H54 (cell line): ENCODE data around the gene CTNNA3.
A peak's percentile ranks its signal among the peaks of the same experiment; 100 is the strongest.

ENCODE experiments used
- DNase-seq: peaks from one replicate; pipeline ENCODE4 v3.0.0; 2011; ENCODE audit warnings: low spot score, mixed read lengths; ENCODE audit not compliant: insufficient read length
- FAIRE-seq: peaks from 3 replicates; lab custom pipeline; 2011; peaks lifted over from hg19 to GRCh38; lab: Jason Lieb, UNC
- POLR2A ChIP-seq: IDR thresholded peaks from 2 replicates; pipeline ENCODE4 v1.6.1; 2011; ENCODE audit warnings: low read depth, mild to moderate bottlenecking, low read length

CTNNA3 gene

DNA sequence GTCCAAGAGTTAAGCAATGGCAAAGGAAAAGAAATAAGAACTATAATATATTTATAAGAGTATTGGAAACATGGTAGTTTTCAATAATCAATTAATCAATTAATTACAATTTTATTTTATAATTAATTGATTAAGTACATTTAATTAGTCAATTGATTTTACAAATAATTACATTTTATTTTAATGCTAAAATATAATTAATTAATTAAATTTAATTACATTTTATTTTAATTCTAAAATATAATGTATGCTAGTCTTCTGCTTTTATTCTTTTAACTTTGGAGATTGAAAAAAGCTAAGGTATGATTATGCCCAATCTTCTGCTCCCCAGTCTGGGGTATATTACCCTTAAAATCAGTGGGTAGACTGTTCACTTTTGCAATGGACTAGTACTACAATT, 1456.9 kb downstream of the CTNNA3 start:
- no peak for TF ChIP-seq POLR2A
- FAIRE-seq (no peak), DNase-seq (no peak)

DNA sequence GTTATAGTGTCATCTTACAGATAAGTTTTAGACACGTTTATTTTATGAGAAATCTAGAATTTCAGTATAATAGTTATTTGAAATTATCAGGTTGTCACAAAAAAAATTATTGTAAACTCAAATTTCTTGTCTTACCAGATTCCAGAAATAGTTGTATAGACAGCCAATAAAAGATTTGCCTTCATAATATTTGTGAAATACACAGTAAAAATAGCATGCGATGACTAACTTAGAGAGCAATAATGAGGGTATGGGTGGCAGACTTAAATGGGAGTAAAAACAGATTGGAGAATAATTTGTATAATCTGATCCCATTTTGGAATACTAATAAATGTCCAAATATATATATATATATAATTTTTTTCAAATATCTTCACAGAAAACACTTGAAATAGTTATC, 1457.7 kb downstream of the CTNNA3 start:
- no peak for TF ChIP-seq POLR2A
- FAIRE-seq (no peak), DNase-seq (no peak)

DNA sequence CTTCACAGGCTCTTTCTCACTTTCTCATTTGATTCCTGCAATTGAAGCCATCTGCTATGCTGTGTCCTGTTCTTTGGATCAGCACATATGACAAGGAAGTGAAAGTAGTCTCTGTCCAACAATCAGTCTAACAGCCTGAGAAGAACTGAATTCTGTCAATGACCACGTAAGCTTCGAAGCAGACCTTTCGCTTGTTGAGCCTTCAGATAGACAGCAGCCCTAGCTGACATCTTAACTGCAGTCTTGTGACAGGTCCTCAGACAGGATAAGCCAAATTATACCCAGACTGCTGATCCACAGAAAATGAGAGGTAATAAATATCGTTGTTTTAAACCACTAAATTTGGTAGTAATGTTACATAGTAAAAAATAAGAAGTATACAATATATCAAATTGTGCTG, 1461.1 kb downstream of the CTNNA3 start:
- DNase-seq = no peak
- FAIRE-seq = peak; percentile 94
- no peak for TF ChIP-seq POLR2A

DNA sequence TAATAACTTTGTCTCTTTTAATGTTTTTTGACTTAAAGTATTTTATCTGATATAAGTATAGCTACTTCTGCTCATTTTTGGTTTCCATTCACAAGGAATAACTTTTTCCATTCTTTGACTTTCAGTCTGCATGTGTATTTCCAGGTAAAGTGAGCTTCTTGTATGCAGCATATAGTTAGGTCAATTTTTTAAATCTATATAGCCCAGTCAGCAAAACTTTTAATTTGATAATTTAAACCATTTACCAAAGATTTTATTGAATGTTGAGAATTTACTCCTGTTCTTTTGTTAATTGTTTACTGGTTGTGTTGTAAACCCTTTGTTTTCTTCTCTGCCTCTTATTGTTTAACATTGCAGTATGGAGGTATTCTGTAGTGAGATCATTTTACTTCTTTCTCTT, 1467.1 kb downstream of the CTNNA3 start:
- DNase-seq (no peak), FAIRE-seq (no peak)
- no peak for TF ChIP-seq POLR2A

DNA sequence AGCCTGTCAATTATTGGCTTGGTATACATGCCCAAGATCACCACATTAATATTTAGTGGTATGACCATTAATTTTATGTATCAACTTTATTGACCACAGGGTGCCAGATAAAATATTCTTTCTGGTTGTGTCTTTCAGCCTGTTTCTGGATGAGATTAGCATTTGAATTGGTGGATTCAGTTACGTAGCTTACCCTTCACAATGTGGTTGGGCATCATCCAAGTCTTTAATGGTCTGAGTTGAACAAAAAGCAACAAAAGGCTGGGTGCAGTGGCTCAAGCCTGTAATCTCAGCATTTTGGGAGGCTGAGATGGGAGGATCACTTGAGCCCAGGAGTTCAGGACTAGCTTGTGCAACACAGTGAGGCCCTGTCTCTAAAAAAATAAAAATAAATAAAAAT, 1472.3 kb downstream of the CTNNA3 start:
- DNase-seq = no peak
- FAIRE-seq = no peak
- TF ChIP-seq POLR2A = no peak

DNA sequence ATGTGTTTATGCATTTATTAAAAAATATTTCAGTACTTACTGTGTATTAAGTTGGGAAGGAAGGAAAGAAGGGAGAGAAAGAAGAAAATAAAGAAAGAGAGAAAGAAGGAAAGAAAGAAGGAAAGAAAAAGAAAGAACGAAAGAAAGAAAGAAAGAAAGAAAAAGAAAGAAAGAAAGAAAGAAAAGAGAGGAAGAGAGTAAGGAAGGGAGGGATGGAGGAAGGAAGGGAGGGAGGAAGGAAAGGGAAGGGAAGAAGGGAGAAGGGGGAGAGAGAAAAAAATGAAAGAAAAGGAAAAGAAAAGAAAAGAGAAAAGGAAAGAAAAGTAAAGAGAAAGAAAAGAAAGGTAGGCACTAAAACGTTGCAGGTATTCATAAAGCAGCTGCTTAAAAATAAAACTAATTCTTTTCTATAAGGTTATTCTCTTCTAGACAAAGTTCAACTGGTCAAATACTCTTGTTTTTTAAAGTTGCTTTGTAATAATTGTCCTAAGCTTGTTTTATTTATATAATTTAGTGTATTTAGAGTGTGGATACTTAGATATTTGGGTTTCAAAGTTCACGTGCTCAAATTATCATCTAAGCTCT, 1473.4 kb downstream of the CTNNA3 start:
- FAIRE-seq (no peak), DNase-seq (no peak)
- no peak for TF ChIP-seq POLR2A

DNA sequence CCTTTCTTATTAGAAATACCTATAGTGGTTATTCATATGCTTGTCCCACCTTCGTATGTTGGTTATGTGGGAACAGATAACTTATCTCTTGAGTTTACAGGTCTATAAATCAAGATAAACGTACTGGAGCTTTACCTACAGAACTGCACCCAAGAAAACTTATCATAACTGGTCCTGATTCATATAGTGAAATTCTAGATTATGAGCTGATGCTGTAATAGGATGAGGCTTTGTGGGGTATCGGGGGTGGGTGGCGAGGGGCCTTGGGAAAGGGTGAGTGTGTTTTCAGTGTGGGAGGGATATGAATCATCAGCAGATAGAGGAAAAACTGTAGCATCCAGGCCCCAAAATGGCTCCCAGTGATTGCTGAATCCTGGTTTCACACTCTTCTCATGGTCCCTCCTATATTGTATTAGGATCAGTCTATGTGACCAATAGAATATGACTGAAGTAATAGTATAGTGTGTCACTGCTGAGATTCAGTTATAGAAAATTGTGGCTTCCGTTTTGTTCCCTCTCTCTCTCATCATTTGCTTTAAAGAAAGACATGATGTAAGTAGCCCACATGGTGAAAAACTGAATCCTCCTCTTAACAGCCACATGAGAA, 1476.9 kb downstream of the CTNNA3 start:
- FAIRE-seq = no peak
- no peak for TF ChIP-seq POLR2A

DNA sequence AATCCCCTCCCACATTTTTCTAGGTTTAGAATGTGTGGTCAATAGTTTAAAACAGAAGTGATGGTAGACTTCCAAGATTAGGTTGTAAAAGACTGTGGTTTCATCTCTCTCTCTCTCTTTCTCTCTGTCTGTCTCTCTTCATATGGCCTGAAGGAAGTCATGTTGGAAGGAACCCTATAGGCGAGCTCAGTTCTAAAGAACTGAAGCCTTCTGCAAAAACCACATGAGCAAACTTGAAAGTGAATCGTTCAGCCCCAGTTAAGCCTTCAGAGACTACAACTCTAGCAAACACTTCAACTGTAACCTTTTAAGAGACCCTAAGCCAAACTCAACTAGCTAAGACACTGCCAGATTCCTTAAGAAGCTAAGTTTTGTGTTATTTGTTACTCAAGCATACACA, 1477.7 kb downstream of the CTNNA3 start:
- no peak for FAIRE-seq
- DNase-seq = no peak
- TF ChIP-seq POLR2A = no peak

More for the DNA sequence above, 1476.9 kb downstream of the CTNNA3 start:
- no peak for DNase-seq

DNA sequence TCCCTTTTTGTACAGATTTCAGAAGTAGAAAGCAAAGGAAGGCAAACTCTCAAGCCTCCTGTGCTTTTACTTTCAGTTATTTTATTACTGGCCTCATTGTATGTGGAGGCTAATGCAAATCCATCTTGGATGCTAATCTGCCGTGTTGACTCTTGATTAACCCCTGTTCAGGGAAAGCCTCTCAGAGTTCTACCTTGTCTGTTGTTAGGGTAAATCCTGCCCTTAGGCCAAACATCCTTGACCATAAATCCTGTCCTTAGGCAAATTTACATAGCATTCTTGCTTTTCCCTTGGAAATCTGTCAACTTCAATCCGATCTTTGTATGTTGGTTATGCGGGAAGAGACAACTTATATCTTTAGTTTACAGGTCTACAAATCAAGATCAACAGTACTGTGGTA, 1480.1 kb downstream of the CTNNA3 start:
- TF ChIP-seq POLR2A = no peak
- FAIRE-seq (no peak), DNase-seq (no peak)

DNA sequence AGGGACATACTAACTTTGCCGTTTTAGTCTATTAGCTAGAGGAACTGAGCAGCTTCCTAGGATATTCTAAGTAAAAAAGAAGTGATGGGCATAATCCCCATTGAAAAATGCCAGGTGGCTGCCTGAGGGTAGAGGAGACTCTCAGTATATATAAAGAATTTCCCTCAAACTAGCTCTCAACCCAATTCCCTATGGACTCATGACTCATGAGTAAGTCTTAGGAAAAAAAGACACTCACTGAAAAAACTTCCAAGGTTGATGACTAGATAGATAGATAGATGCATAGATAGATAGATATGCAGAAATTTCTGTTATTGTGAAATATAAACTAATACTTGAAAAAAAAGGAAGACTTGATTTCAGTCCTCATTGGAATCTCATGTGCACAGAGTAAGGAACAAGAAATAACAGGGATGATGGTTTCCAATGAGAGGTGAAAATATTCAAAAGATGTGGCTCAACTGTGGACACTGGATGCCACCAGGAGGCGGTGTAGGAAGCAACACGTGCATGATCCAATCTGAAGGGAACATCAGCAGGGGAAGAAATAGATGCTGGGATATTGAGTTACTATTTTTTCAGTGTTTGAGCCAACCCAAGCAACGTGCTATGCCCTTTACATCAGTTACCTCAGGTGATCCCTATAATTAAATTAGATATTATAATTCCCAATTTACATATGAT, 1481.1 kb downstream of the CTNNA3 start:
- DNase-seq = no peak

DNA sequence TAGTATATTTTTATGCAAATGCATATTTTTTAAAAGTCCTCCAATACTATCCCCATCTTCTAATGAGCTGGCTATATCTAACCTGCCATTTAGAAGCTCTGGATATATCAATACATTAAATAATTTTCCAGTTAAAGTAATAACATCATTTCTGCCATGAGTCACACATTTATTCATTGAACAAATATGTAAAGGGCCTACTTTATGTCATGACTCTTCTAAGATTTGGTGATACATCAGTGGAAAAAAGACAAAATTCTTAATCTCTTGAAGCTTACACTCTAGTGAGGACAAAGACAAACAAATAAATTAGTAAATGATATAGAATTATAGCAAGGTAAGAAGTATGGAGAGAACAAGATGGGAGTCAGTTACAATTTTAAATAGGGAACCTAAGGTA, 1487.0 kb downstream of the CTNNA3 start:
- TF ChIP-seq POLR2A = no peak
- DNase-seq = no peak
- FAIRE-seq = no peak

More for the DNA sequence above, 1481.1 kb downstream of the CTNNA3 start:
- peak; percentile 43 for FAIRE-seq
- TF ChIP-seq POLR2A = no peak

DNA sequence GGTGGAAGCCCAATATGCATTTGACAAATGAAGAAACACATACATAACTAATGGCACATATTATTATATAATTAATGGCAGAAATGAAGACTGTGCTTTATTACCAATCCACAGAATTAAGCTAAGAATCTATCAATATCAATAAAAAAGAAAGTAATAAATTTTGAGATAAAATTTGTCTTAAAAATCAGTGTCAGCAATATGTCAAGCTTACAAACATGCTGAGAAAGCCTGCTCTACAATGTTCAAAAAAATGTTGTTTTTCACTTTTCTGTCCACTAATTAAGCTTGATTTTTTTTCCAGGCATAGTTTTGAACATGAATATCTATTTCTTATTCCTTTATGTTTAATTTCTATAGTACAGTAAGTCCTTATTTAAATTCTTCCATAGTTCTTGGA, 1491.2 kb downstream of the CTNNA3 start:
- no peak for TF ChIP-seq POLR2A
- no peak for FAIRE-seq
- DNase-seq = no peak

DNA sequence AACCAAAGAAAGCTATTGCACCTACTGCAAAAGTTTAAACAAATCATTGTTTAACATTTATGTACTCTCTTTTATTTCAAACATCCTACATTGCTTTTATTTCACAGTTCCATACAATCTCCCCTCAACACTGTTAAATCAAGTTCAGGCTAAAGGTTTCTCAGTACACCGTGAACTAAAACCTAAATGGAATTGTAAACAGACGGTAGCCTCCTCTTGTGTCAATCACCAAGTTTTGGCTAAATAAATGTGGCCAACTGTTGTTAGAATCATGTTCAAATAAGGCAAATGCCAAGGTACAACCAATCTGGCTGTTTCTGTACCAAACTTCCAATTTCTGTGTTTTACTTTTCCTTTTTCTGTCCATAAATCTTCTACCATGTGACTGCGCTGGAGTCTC, 1493.9 kb downstream of the CTNNA3 start:
- no peak for FAIRE-seq
- no peak for TF ChIP-seq POLR2A

DNA sequence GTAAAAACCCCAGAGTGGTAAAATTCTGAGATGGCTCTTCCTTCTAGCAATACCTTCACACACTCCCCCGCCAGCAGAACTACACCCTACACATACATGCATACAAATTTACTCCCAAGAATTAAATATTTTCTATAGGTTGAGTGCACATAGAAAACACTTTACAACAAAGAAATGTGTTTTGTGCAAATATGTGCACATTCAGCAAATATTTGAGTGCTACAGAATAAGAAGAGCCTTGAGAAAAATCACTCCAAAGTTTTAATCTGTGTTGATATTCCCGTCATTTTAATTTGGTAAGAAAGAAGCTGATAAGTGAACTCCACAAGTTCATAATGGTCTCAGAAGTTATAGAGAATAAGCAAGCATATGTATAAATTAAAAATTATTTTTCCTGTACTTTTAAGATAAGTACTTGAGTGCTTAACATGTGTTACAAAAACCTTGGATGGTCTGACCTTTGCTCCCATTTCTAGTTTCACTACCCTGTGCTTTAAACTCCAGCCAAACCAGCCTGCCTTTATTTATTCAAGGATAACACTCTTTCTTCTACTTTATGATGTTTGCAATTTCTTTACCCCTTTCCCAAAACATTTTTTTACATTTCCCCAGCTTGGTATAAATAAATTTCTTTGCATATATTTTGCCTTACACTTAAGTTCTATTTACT, 1503.7 kb downstream of the CTNNA3 start:
- FAIRE-seq (no peak), DNase-seq (no peak)
- TF ChIP-seq POLR2A = no peak

More for the DNA sequence above, 1493.9 kb downstream of the CTNNA3 start:
- no peak for DNase-seq

DNA sequence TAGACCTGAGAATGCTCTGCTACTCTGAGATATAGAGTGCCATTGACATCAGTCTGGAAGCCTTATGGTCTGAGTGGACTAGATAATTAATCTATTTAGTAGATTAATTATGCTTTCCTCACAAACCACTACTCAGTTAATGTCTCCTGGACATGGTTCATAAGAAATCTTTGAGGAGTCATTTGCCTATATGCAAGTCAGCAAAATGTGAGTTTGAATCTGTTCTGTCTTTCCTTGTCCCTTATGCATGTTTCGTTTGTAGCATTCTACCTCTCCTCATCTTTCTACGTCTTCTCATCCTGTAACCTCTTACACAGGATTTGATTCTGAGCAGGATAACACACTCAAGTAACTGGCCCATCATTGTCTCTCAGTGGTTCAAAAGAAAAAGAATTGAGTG, 1505.6 kb downstream of the CTNNA3 start:
- peak; percentile 33 for FAIRE-seq
- TF ChIP-seq POLR2A = no peak
- DNase-seq = no peak
